ENCODE results near the gene FNBP1. TPM values are rescaled to one million over a fixed set of nuclear protein-coding genes. Genes with fewer than 3 reads are reported as not detected.

Gene FNBP1
- total and polyA plus RNA-seq, 2 experiments from 2014 or later = 19.5 to 21.0 TPM

DNA sequence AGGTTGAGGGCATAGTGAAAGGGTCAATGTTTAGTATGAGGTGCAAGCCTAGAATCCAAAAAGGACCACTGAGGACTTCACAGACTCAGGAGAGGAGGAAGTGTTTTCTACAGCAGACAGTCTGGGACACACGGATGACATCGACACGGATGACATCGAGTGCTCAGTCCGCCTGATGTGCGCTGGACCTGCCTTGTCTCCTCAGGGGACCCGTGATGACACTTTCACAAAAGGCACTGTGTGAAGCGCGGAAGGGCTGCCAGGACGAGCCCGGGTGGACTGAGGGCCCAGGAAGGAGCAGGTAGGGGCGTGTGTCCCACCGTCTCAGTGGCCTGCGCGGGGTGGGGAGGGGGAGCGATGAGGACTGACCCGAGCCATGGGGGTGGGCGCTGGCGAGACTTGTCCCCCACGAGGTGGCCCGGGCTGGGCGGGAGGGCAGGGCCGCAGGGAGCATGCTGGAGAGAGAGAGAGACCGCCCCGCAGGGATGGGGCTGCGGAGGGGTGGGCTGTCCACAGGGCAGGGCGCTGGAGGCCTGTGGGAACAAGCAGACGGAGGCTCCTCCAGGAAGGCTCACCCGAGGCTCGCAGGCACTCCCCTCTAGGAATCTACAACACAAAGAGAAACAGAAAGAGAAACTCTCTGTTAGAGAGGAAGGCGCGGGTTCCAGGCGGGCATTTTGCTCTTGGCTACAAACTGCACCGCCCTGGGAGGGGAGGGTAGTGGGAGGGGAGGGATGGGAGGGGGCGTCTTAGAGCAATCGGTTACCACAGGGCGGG, 152.9 kb downstream of the FNBP1 start:
- Histone ChIP-seq H3K27ac (no peak overlapping the region), H2AFZ (no peak overlapping the region), H3K27me3 (no peaks in the 10 kb centered on the region), H3K36me3 (replicated peaks; ENCODE audit: insufficient read depth, low read depth) (no peaks in the 10 kb centered on the region), H3K9me2 (replicated peaks; ENCODE audit: insufficient read depth) (no peaks in the 10 kb centered on the region), H3K4me2 (no peak overlapping the region), H3K9me3 (ENCODE audit: low read depth) (no peaks in the 10 kb centered on the region), H4K20me1 (ENCODE audit: insufficient read depth, poor library complexity, severe bottlenecking) (no peaks in the 10 kb centered on the region), H3K4me3 (no peak overlapping the region), H3K79me2 (no peaks in the 10 kb centered on the region), H3K4me1 (ENCODE audit: insufficient read depth) (peaks cover 24% of the 10 kb centered on the region)
- WGBS (ENCODE audit: low lambda C conversion rate, missing lambda C conversion rate) = 77% methylated on average over 18 of the region's 37 CpGs
- TF ChIP-seq, protein P1, sequence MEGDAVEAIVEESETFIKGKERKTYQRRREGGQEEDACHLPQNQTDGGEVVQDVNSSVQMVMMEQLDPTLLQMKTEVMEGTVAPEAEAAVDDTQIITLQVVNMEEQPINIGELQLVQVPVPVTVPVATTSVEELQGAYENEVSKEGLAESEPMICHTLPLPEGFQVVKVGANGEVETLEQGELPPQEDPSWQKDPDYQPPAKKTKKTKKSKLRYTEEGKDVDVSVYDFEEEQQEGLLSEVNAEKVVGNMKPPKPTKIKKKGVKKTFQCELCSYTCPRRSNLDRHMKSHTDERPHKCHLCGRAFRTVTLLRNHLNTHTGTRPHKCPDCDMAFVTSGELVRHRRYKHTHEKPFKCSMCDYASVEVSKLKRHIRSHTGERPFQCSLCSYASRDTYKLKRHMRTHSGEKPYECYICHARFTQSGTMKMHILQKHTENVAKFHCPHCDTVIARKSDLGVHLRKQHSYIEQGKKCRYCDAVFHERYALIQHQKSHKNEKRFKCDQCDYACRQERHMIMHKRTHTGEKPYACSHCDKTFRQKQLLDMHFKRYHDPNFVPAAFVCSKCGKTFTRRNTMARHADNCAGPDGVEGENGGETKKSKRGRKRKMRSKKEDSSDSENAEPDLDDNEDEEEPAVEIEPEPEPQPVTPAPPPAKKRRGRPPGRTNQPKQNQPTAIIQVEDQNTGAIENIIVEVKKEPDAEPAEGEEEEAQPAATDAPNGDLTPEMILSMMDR (IDR thresholded peaks at IDR 0.05; ENCODE audit: poor library complexity) = no peak
- TF ChIP-seq EZH2phosphoT487 (IDR thresholded peaks at IDR 0.05; ENCODE audit: low read depth, severe bottlenecking, unreplicated experiment) = no peak
- no peak for DNase-seq (ENCODE audit: low spot score)

DNA sequence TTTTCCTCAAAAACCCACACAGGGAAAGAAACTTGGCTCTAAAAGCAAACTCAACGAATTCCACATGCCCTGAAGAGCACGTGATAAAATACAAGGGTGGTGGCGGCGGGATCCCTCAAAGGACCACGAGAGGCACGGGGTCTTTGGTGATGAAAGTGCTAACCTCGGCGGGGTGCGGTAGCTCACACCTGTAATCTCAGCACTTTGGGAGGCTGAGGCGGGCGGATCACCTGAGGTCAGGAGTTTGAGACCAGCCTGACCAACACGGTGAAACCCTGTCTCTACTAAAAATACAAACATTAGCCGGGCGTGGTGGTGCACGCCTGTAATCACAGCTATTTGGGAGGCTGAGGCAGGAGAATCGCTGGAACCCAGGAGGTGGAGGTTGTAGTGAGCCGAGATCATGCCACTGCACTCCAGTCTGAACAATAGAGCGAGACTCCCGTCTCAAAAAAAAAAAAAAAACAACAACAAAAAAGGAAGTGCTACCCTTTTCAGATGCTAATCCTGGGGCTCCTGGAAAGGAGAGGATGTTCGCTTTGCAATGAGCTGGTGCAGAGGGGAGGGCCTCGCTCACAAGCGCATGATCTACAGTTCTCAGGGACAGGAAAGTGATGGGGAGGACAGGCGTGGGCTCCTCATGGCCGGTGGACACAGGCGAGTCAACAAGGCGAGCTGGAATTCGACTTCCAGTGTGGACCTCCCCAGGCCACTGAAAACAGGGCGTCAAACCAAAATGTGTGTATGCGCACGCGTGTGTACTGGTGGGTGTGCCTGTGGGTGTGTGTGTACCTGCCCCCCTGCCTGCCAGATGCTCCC, 153.7 kb downstream of the FNBP1 start:
- Histone ChIP-seq H3K9me3 (ENCODE audit: low read depth) (no peaks in the 10 kb centered on the region), H3K79me2 (no peaks in the 10 kb centered on the region), H3K4me3 (no peak overlapping the region), H3K27ac (no peak overlapping the region), H4K20me1 (ENCODE audit: insufficient read depth, poor library complexity, severe bottlenecking) (no peaks in the 10 kb centered on the region), H3K4me2 (no peak overlapping the region), H3K27me3 (no peaks in the 10 kb centered on the region), H3K9me2 (replicated peaks; ENCODE audit: insufficient read depth) (no peaks in the 10 kb centered on the region), H2AFZ (no peak overlapping the region), H3K4me1 (ENCODE audit: insufficient read depth) (peaks cover 31% of the 10 kb centered on the region), H3K36me3 (replicated peaks; ENCODE audit: insufficient read depth, low read depth) (no peaks in the 10 kb centered on the region)
- no peak for DNase-seq (ENCODE audit: low spot score)
- WGBS (ENCODE audit: low lambda C conversion rate, missing lambda C conversion rate) = 92% methylated on average over 31 of the region's 31 CpGs
- TF ChIP-seq EZH2 (IDR thresholded peaks at IDR 0.05; ENCODE audit: borderline replicate concordance) = no peak
- TF ChIP-seq EZH2phosphoT487 (IDR thresholded peaks at IDR 0.05; ENCODE audit: low read depth, severe bottlenecking, unreplicated experiment) = no peak

DNA sequence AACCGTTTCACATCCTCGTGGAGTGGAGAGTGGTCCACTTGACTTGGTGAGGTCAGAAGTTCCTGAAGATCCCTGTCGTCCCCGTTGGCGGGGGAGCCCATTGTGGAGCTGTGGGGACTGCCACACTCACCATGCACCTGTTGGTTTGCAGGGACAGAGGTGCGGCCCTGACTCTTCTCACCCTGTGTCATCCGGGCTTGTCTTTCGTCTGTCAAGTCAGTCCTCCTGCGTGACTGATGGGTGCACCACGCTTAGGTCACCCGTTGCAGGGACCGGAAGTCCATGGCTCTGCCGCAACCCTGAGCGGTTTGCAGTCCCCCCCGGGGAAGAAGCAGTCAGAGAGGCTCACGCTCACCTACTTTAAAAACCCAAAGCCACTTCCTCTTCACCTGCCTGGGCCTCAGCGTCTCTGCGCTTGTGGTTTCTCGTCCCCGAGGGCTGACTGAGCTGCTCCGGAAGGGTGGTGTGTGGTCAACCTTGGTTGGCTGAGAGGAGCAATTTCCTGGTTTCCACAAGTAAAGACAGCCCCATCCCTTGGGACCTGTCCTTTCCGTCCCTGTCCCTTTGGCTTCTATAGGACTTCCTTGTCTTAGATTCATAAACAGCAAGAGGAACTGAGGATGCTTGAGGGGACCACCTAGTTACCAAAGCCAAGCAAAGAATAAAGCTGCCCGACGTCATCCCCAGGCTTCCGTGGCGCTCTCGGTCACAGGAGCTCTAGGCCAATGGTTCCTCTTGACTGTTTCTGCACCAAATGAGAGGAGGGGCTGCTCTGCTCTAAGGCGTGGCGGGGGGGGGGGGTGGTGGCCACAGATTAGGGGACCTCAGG, 154.5 kb downstream of the FNBP1 start:
- peaks cover 36% of the 10 kb centered on the region for H3K4me1 ChIP-seq (ENCODE audit: insufficient read depth)

More for the DNA sequence above, 154.5 kb downstream of the FNBP1 start:
- Histone ChIP-seq H3K27ac (no peak overlapping the region), H3K4me2 (no peak overlapping the region), H3K9me3 (ENCODE audit: low read depth) (no peaks in the 10 kb centered on the region), H3K9me2 (replicated peaks; ENCODE audit: insufficient read depth) (no peaks in the 10 kb centered on the region), H3K27me3 (no peaks in the 10 kb centered on the region), H4K20me1 (ENCODE audit: insufficient read depth, poor library complexity, severe bottlenecking) (no peaks in the 10 kb centered on the region), H3K4me3 (no peak overlapping the region), H3K36me3 (replicated peaks; ENCODE audit: insufficient read depth, low read depth) (no peaks in the 10 kb centered on the region), H2AFZ (no peak overlapping the region), H3K79me2 (no peaks in the 10 kb centered on the region)
- no peak for DNase-seq (ENCODE audit: low spot score)
- no peak for TF ChIP-seq EZH2 (IDR thresholded peaks at IDR 0.05; ENCODE audit: borderline replicate concordance)
- TF ChIP-seq EZH2phosphoT487 (IDR thresholded peaks at IDR 0.05; ENCODE audit: low read depth, severe bottlenecking, unreplicated experiment) = no peak
- TF ChIP-seq, protein P1 (IDR thresholded peaks at IDR 0.05; ENCODE audit: poor library complexity) = no peak
- WGBS (ENCODE audit: low lambda C conversion rate, missing lambda C conversion rate) = 90% methylated on average over 29 of the region's 29 CpGs

Measured in hepatocyte (in vitro differentiated cells).